Fibroblast of skin of right biceps (primary cell): ENCODE results near the gene EPHA8.

ENCODE experiments used
- DNase-seq: peaks from one replicate; pipeline ENCODE4 v3.0.0-alpha.2; 2013

Gene EPHA8

DNA sequence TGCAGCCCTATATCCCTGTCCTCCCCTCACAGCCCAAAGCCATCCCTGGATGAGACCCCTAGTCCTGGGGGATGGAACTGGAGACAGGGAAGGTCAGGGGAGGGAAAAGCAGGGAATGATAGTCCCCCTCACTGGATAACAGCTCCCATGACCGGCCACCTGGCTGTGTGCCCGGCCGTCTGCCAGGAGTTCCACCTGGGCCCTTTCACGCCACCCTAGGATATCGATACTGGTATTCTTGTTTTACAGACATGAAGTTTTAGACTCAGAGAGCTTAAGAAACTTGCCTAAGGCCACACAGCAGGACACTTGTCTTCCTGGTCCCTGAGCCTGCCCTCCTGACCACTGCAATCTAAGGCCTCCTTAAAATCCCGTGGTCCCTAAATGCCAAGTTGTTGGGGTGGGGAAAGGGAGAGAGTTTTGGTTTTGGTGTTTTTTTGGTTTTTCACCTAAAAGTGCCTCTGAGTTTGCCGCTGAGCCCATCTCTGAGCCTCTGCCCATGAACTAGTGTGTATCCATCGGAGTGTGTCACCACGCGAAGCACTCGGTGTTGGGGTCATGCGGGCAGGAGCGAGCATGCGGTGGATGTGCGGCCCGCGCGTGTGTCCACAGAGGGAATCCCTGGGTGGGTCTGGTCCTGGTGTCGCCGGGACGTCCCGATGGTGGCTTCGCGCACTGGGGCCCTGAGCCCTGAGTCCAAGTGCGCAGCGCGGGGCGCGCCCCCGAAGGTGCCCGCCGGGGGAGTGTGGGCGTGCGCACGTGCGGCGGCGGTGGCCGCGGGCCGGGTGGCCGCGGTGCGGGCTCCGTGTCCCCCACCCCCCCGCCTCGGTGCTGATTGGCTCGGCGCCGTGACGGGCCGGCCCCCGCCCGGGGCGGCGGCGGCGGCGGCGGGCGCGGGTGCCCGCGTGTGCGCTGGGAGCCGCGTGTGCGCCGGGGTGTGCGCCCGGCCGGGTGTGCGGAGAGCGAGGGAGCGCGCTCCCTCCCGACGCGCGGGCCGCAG is at the start of gene EPHA8:
TSS of gene EPHA8 (plus strand) at position 906 of the 1,000 bp plus-strand sequence. CDS start 147 bp downstream, outside the sequence.
- DNase-seq = no peak

DNA sequence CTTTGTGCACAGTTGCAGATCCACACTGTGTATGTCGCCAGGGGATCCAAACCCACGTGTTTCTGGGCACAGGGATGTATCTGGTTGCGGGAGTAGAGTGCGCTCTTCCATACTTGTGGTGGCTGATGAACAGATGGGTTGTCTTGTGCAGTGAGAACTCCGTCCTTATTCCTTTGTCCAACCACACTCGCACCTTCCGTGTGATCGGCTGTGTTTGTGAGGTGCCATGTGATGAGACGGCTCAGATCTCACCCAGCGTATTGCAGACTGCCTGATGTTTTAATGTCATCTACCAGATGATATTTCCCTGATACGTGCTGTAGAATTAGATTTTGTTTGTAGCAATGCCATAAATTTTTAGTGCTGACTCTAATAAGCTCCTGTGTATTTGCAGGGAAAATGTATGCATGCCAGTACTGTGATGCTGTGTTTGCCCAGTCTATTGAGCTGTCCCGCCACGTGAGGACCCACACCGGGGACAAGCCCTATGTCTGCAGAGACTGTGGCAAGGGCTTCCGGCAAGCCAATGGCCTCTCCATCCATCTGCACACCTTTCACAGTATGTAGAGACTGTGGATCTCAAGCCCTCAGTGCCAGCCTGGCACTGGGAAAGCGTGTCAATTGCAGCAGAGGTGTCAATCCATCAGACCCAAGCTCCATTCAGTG is 46.2 kb upstream of the EPHA8 start:
- no peak for DNase-seq

DNA sequence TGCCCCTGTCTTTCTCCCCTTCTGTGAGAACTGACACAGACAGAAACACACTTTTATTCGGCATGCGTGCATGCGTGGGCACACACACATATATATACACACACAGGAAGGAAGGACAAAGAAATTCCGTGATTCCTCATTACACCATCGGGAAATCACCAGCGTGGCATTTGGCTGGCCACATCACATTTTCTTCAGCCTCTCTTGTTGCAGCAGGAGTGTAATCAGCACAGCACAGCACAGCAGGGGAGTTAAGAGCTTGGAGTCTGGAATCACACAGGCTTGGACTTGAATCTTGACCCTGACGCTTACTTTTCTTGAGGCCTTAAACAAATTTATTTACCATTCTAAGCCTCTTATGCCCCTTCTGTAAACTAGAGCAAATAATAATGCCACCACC is 45.3 kb upstream of the EPHA8 start:
- no peak for DNase-seq

DNA sequence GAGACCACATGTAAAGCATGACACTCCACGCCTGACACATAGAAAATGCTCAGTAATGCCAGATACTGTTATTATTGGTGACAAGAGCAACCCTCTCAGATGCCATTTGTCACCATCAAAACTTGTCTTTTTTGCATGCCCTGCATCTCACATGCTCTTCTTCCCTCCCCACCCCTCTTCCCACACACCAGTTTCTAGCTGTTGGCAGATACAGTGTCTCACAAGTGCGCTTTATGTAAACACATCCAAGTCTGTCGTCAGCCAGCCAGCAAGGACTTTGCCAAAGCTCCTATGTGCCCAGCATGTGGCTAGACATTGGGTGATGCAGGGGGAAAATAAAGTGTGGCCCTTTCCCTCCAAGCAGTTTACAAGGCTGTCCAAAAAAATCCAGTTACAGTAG is 44.9 kb upstream of the EPHA8 start:
- DNase-seq = no peak

DNA sequence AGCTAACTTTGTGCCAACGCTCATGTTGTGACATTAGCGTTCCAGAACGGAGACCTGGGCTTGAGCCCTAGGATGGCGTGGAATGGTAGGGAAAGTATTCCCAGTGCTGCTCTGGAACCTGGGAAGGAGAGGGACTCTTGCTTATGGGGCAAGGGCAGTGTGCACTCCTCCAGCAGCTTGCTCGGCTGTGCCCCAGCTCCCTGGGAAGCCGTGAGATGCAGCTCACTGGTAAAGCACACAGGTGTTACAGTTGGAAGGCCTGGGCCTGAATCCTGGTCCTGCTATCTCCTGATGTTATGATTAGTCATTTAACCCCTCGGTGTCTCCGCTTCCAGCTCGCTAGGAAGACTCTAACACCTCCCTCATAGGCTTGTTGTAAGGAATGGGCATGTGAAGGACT is 42.4 kb upstream of the EPHA8 start:
- DNase-seq = no peak

DNA sequence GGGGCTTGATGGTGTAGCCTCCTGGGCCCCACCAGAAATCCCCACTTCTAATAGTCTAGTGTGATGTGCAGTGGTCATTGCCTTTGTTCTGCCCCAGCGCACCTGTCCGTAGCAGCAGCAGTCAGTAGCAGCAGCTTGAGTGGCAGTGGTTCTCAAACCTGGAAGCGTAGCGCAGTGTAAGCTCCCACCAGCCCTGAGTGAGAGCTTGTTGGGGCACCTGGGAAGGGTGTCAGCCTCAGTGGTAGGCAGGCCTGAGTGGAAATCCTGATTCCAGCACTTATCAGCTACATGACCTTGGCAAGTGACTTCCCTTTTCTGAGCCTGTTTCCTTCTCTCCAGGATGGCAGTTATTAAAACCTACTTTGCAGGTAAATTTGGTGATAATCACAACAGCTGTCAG is 41.6 kb upstream of the EPHA8 start:
- no peak for DNase-seq

DNA sequence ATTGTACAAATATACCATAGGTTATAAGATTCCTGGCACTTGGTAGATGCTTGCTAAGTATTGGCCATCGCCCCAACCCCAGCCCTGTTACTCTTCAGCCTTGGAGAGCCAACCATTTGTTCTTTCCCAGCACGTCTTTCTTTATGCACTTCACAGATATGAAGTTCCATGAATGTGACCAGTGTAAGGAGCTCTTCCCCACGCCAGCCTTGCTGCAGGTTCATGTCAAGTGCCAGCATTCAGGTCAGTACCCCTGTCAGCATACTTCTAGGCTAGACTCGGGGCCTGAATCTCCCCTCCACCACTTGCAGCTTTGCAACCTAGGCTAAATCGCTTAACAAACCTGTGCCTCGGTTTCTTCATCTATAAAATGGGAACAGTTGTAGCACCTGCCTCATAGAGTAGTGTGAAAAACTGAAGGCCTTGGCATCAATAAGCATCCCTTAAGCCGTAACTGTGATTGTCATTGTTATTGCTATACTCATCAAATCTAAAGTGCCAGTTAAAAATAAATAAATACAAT is 41.0 kb upstream of the EPHA8 start:
- DNase-seq = no peak

DNA sequence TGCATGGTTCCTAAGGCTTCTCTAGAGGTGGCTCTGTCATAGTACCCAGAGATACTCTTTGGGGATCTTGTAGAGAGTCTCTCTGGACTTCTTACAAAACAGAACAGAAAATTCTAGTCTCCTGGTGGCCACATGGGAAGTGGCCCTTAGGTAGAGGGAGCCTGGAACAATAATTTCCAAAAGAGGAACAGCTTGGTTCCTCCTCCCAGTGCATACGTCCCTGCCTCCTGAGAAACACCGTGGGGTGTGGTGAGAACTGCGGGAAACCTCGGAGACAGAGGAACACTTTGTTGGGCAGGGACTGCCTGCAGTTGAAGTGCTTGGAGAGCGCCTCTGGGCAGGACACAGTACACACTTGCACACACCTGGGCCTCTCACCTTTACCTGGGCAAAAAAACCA is 38.8 kb upstream of the EPHA8 start:
- DNase-seq = no peak

DNA sequence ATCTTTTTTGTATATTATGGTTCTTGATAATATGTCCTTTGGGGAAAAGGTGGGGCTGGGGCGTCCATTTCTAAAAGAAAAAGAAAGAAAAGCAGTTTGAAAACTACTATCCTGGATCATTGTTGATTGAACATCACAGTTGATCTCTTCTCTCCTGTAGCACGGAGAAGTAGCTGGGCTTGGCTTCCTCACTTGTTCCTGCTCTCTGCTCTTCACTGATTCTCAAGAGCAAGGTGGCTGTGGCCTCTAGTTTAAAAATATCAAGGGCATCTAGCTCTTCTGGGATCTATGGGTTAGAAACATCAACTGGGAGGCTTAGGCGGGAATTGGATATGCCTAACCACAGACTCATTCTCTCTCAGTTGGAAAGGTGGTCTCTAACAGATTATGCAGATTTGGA is 38.1 kb upstream of the EPHA8 start:
- no peak for DNase-seq

DNA sequence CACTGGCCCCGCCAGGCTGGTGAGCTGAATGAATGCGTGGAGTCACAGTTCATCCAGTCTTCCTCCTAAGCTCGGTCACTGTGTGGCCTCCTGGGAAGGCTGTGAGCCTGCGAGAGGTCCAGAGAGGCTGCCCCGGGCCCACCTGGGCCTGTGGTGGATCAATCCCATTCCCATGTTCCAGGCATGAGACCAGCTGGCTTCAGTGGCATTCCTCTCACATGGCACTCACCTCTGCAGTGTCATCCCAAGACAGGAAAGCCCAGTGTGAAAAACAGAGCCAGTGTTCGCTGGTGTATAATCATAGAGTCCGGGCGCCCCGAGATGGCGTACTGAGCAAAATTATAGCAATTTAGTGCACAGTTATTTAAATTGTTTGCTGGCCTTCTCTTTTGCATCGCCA is 37.6 kb upstream of the EPHA8 start:
- no peak for DNase-seq

DNA sequence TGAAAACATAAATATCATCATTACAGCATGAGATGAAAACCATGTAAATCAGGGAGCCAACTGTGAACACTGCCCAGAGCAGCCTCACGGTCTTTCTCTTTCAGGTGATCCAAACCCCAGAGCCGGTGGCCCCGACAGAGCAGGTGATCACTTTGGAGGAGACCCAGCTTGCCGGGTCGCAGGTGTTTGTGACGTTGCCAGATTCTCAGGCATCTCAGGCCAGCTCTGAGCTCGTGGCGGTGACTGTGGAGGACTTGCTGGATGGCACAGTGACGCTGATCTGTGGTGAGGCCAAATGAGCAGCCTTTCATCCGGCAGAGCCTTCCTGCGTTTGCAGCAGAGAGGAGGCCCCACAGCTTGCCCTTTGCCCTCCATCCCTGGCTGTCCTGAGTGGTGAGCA is 37.2 kb upstream of the EPHA8 start:
- no peak for DNase-seq

DNA sequence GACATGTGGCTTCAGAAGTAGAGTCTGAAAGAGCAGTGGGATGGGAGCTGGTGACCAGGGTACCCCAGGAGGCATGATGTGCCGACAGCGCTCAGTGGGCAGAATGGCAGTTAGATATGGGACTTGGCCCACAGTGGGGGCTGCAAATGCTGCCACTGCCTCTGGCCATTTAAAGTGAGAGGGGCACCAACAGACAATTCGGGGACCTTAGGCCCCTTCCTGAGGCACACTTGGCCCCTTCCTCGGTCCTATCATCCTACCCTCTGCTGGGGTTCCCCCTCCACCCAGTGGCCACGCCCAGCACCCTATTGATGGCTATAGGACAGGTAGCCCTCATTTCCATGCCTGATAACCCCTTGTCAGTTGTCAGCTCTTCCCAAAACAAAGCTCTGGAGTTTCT is 36.6 kb upstream of the EPHA8 start:
- DNase-seq = no peak

DNA sequence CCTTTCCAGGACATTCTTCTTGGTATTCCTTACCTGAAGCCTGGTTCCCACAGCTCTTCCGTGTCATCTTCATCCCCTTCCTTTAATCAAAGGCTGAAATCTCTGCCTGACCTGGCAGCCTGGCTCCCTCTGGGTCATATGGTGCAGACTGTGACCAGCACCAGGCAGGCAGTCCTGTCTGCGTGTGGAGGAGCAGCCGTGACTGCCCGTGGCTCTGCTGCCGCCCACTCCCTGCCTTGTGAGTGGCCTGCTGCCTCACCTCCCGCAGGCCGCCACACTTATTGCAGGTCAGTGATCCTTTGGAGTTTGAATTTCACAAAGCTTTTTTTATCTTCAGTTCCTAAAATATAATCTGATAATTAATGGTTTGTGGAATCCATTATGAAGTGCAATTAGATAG is 36.2 kb upstream of the EPHA8 start:
- DNase-seq = no peak

DNA sequence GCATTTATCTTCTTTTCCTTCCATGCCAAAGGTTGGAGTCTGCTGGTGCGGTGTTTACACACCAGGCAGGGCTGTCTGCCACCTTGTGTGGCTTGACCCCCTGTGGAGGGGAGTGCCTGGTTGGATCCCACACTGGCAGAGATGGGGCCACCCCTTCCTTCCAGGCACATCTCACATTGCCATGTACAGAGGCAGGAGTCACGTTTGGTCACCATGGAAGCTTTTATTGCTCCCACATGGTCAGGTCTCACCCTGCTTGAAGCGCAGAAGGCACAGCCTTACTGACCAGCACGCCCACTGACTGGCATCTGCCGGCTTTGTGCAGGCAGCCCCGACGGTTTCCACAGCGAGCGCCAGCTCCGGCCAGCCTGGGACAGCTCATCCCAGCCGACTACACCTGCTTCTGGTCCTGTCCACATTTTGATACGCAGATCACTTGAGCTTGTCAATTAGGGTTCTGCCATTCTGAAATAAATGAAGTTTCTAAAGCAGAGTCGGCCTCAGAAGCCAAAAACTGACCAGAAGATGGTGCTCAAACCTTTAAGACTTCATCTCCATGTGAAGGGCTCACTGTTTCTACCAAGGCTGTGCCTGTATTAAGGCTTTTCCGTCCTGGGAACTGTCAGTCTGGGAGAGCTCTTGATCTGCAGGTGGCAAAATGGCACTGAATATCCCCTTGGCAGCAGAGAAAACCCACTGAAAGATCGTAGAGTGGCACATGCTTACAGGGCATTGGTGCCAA is 35.6 kb upstream of the EPHA8 start:
- DNase-seq = no peak

DNA sequence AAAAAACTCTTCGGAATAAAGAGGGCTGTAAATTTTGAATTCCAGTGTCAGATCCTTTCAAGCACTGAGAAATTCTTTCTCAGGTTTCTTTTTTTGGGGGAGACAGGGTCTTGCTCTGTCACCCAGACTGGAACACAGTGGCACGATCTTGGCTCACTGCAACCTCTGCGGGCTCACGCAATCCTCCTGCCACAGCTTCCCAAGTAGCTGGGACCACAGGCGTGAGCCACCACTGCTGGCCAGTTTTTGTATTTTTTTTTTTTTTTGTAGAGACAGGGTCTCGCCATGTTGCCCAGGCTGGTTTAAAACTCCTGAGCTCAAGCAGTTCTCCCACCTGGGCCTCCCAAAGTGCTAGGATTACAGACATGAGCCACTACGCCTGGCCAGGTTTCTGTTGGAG is 34.8 kb upstream of the EPHA8 start:
- DNase-seq = no peak

DNA sequence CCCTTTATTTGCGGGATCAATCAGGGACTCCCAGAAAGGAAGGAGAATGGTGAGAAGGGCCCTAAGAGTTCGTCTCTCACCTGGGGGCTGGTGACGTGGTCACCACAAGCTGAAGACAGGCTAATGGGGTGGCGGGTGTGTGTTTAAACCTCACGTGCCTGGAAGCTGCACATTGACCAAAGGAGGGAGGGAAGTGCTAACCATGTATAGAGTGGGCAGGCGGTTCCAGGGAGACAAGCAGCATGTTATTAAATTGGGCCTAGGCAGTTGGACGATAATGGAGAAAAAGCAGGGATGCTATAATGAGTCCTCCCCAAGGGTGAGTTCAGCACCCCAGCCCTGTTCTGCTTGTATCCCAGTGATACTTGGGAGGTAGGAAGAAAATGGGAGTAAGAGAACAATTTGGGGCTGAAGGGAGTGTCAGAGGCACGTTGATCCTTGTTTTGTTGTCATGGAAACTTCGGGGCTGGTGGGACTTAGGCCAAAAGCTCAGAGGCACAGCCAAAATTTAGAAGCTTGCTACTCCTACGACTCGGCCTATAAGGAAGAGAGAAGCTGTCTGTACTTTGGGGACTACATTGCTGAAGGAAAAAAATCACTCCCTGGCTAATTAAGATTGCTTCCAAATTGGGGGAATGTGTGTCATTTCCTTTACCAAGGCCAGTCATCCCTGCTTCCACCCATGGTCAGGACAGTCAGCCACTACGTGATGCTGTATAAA is 33.2 kb upstream of the EPHA8 start:
- DNase-seq = peak; percentile 48

DNA sequence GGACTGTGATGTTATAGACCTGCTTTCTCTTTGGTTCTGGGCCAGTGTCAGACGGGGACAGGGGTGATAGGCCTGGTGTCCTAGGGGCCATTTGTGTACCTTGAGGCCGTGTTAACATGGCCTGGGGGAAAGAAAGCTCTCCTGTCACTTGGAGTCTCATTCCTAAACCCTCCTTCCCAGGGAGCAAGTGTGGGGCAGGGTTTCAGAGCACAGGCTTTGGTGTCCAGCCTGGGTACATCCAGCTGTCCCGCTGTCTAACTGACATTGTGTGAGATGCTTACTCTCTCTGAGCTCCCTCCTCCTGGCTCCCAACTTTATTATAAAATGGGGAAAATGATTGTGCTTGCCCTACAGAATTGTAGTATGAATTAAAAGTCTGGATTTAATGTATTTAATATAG is 32.6 kb upstream of the EPHA8 start:
- no peak for DNase-seq

DNA sequence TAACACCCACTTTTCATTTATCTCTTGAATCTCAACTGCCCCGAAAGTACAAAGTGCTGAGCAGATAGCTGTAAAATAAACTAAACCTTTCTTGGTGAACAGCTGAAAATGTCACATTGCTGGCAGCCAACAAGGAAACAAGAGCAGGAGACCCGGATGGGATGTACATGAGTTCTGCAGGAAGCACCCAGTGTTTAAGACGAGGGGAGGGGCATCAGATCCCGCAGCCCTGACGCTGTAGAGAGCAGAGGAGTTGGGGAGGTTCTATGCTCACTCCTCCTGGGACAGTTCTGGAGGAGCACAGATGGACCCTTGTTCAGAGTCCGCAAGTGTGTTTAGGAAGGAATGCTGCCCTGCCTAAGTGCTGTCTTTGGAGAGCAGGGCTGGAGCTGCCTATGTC is 32.0 kb upstream of the EPHA8 start:
- no peak for DNase-seq

DNA sequence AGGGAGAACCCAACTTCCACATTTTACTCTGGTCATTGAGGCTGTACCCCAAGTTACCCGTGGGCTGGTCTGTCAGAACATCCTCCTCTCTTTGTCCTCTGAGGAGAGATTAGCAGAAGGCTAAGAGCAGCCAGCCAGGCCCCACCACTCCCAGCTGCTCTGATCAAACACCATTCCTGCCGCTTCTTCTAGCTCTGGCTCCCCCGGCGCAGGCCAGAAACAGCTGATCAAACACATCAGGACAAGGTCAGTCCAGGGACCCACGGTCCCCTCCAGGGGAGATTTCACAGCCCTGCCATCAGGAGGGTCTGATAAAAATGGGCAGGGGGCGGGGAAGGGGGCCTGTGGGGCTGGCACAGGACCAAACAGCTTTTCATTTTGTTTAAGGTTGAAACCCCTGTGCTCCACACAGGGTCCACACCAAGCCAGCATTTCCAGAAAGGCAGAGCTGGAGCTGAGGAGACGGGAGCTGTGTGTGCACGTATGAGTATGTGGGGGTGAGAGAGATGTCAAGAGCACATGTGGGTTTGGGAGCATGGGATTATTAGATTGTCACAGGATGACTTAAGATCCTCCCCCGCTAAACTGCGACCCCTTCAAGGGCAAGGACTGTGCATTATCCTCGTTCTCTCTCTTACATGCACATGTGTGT is 29.9 kb upstream of the EPHA8 start:
- DNase-seq = no peak

DNA sequence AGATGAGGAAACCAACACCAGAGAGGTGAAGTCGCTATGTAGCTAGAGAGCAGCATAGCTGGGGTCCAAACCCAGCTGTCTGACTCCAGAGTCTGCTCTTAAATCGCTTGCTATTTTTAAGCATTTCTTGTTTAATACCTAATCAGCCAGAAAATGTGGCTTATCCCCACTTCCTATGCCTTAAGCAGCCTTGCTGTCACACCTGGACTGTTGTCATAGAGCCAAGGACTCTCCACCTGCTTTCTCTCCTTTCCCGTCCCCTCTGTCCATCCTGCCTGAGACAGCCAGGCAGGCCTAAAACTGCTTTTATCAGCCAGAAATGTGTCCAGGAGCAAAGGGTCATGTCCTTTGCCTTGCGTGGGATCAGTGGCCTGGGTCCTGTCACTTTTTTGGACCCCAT is 28.3 kb upstream of the EPHA8 start:
- DNase-seq = no peak

DNA sequence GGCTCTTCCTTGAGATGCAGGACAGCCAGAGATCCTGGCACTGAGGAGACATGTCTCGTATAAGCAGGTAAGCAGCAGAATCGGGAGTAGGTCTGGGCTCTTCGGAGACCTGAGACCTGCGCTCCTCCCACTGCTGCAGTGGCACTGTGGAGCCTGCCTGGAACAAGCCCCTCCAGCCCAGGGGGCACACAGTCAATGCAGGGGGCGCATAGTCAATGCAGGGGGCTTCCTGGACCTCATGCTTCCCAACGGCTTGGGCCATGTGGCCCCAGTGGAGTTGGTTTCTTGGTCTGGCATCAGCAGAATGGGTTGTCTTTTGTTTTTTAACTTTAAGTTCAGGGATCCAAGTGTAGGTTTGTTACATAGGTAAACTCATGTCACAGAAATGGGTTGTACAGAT is 27.9 kb upstream of the EPHA8 start:
- DNase-seq = no peak

DNA sequence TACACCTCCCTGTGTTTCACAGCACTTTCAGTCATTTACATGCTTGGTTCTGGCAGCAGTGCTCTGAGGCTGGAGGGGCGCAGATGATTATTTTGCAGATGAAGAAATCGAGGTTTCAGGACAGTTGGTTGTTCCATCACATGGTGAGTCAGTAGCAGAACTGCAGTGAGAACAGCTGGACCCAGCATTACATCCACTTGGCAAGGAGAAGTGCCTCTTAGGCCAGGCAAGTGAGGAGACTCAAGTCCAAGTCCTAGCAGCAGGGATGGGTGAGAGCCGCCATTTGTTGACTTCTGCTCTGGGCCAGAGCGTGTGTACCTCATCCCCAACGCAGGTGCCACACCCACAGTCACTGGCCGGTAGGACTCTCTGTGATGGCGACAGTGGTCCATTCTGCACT is 26.8 kb upstream of the EPHA8 start:
- DNase-seq = no peak
